DND-41 (cell line): ENCODE results near the gene NR6A1.

ENCODE experiments used
- EZH2 ChIP-seq: IDR thresholded peaks from 3 replicates; pipeline ENCODE4 v1.6.1; 2012; ENCODE audit warnings: borderline replicate concordance, low read depth, mild to moderate bottlenecking, moderate library complexity, low read length, inconsistent platforms; ENCODE audit not compliant: severe bottlenecking
- TF ChIP-seq, protein P1 (sequence below): IDR thresholded peaks from 2 replicates; pipeline ENCODE4 v1.5.1; 2012; ENCODE audit warnings: borderline replicate concordance, low read length, moderate library complexity, mild to moderate bottlenecking; ENCODE audit not compliant: poor library complexity, severe bottlenecking; ENCODE audit errors: extremely low read depth

DNA sequence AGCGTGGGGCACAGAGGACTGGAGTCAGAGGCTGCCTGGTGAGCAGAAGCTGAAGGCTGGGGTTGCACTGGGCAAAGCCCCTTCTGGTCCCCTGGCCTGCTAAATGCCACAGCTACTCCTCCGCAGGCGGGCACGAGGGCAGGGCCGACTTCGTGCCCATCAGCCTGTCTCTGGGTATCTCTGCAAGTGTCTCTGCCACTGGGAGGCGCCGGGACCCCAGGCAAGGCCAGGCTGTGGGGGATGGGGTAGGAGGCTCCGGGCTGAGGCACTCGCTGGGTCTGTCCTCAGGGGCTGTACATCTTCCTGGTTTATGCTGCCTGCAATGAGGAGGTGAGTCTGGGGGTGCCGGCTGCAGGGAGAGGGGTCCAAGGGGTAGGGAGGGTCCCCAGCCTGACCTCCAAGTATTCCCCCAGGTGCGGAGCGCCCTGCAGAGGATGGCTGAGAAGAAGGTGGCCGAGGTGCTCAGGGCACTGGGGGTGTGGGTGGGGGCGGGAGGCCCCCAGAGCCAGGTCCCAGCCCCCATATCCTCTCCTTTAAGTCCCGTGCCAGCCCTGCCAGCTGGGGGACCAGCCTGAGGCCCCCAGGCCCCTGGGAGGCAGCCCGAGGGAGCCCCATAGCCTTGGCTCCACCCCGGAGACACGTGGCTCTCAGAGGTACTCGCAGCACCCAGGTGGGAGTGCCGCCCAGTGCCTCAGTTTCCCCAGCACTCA is 295.8 kb downstream of the NR6A1 start:
- TF ChIP-seq, protein P1, sequence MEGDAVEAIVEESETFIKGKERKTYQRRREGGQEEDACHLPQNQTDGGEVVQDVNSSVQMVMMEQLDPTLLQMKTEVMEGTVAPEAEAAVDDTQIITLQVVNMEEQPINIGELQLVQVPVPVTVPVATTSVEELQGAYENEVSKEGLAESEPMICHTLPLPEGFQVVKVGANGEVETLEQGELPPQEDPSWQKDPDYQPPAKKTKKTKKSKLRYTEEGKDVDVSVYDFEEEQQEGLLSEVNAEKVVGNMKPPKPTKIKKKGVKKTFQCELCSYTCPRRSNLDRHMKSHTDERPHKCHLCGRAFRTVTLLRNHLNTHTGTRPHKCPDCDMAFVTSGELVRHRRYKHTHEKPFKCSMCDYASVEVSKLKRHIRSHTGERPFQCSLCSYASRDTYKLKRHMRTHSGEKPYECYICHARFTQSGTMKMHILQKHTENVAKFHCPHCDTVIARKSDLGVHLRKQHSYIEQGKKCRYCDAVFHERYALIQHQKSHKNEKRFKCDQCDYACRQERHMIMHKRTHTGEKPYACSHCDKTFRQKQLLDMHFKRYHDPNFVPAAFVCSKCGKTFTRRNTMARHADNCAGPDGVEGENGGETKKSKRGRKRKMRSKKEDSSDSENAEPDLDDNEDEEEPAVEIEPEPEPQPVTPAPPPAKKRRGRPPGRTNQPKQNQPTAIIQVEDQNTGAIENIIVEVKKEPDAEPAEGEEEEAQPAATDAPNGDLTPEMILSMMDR: no peak
- no peak for TF ChIP-seq EZH2
